ENCODE results near the gene HNF4A. TPM values are rescaled to one million over a fixed set of nuclear protein-coding genes. Genes with fewer than 3 reads are reported as not detected.
A peak's percentile ranks its signal among the peaks of the same experiment; 100 is the strongest.

Gene HNF4A
- total and polyA plus RNA-seq, 2 of the 13 experiments (the other 11 are each of a cell fraction or from before 2014, with no cell fraction given), result 80.9 to 169 TPM

DNA sequence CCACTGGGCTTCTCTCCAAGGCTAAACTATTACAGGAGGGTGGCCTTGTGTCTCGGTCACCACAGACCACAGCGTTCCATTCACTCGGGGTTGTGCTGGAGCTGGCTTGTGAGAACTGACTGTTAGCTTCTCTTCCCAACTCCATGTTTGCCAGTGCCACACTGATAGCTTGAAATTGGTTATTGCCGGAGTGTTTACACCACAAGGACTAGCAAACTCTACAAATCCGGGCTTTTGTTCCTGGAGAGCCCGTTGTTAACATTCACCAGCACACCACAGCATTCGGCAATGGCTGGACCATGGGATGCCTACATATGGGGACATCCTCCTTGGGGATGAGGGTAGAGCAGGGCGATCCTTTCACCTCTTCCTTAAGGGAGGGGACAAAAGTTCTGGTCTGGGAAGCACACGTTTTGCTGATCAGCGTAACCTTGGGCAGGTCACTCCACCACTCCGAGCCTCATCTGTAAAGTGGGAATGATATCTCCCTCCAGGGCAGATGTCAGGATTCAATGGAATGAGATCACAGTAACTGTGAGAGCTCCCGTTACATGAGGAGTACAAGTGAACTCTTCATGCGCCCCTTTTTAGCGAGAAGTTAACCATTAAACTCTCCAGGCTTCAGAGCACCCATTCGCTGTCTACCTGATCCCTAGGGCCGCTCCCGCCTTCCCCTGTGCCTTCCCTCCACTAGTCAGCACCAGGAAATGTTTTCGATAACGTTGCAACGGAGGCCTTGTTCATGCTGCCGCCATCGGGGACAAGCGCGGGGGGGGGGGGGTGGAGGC lies 78.4 kb downstream of the HNF4A start:
- in situ Hi-C loops (cut with HindIII; ENCODE audit: extremely low pct_ligation_motif_present, low pct_unique_long_range_greater_than_20kb) (no loop called here), intact Hi-C loops (cut with micrococcal nuclease; ENCODE audit: unreplicated experiment) (loop anchor here (2.0 kb wide), 3 partner anchors 23 to 39 kb away; no protein-coding TSS in a partner anchor)
- 12% methylated on average over 24 of the region's 24 CpGs for WGBS (ENCODE audit: low lambda C conversion rate)
- no peaks in the 10 kb centered on the region for H3K79me2 ChIP-seq (ENCODE audit: insufficient read depth, low read length)
- POLR2A ChIA-PET, result interaction anchor here (0.6 to 4.9 kb wide), 24 partner anchors 9 to 224 kb away, joined by 3 to 107 read pairs (median 6); partner anchors contain the start of genes FITM2, HNF4A, OSER1 and SERINC3
- H3K9me3 ChIP-seq (ENCODE audit: low read length), result no peaks in the 10 kb centered on the region
- peak; percentile 99 for DNase-seq (ENCODE audit: low spot score)
- FAIRE-seq, result peak; percentile 96
- H3K4me3 ChIP-seq (replicated peaks in 1 of 3; ENCODE audit: insufficient read depth in 1 of 3, low read depth in 2 of 3, low read length in 3 of 3), result peak overlapping the region; percentile 31 to 60 (median 33)
- peak overlapping the region; percentile 63 for H3K9ac ChIP-seq (ENCODE audit: insufficient read depth, low read depth, low read length)
- peaks cover 90% of the 10 kb centered on the region for H3K4me1 ChIP-seq (ENCODE audit: insufficient read depth, low read length)
- H3K4me2 ChIP-seq (ENCODE audit: low read depth, low read length), result peak overlapping the region; percentile 87
- H3K36me3 ChIP-seq (replicated peaks in 1 of 2; ENCODE audit: control insufficient read depth in 1 of 2, insufficient read depth in 2 of 2, low read length in 2 of 2), result peaks cover 14 to 17% of the 10 kb centered on the region in 2 experiments
- H2AFZ ChIP-seq (ENCODE audit: low read length), result no peak overlapping the region
- peak overlapping the region; percentile 79 for H3K27ac ChIP-seq (ENCODE audit: extremely low read length, insufficient read depth, low read length)
- CTCF ChIA-PET (ENCODE audit: low intra/inter-chr PET ratio, low total read pairs), result no interaction called here
- H3K27me3 ChIP-seq (ENCODE audit: control insufficient read depth in 1 of 2, insufficient read depth in 2 of 2, low read length in 2 of 2), result no peaks in the 10 kb centered on the region
- BruUV-seq (replicated peaks), result TSS peak; percentile 99
- no peaks in the 10 kb centered on the region for H4K20me1 ChIP-seq (ENCODE audit: insufficient read depth, low read length)
- ATAC-seq, result peak; percentile 91
- TF ChIP-seq, protein P1, sequence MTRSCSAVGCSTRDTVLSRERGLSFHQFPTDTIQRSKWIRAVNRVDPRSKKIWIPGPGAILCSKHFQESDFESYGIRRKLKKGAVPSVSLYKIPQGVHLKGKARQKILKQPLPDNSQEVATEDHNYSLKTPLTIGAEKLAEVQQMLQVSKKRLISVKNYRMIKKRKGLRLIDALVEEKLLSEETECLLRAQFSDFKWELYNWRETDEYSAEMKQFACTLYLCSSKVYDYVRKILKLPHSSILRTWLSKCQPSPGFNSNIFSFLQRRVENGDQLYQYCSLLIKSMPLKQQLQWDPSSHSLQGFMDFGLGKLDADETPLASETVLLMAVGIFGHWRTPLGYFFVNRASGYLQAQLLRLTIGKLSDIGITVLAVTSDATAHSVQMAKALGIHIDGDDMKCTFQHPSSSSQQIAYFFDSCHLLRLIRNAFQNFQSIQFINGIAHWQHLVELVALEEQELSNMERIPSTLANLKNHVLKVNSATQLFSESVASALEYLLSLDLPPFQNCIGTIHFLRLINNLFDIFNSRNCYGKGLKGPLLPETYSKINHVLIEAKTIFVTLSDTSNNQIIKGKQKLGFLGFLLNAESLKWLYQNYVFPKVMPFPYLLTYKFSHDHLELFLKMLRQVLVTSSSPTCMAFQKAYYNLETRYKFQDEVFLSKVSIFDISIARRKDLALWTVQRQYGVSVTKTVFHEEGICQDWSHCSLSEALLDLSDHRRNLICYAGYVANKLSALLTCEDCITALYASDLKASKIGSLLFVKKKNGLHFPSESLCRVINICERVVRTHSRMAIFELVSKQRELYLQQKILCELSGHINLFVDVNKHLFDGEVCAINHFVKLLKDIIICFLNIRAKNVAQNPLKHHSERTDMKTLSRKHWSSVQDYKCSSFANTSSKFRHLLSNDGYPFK (CRISPR knock-in tag; IDR thresholded peaks at IDR 0.05; ENCODE audit: borderline replicate concordance), result peak; percentile 62; the same call in 1 of the 2 replicates
- TF ChIP-seq IKZF1 (IDR thresholded peaks at IDR 0.05) (no peak), GZF1 (CRISPR knock-in tag; IDR thresholded peaks at IDR 0.05) (no peak; the same call in 1 of the 2 replicates), ZNF644 (CRISPR knock-in tag; IDR thresholded peaks at IDR 0.05; ENCODE audit: low read depth) (peak; percentile 66; the same call in 1 of the 2 replicates), ZNF12 (CRISPR knock-in tag; IDR thresholded peaks at IDR 0.05) (no peak), ZFP37 (CRISPR knock-in tag; IDR thresholded peaks at IDR 0.05; ENCODE audit: borderline replicate concordance) (no peak), RBM39 (IDR thresholded peaks at IDR 0.05; ENCODE audit: low read depth, low read length, poor library complexity, severe bottlenecking) (no peak), ETV5 (CRISPR knock-in tag; IDR thresholded peaks at IDR 0.05; ENCODE audit: borderline replicate concordance) (no peak; the same call in 1 of the 2 replicates), ARNT (IDR thresholded peaks at IDR 0.05) (no peak), PCBP1 (IDR thresholded peaks at IDR 0.05; ENCODE audit: borderline replicate concordance, low read depth, low read length) (no peak), DR1 (CRISPR knock-in tag; IDR thresholded peaks at IDR 0.05) (no peak)
- TF ChIP-seq, protein P2, sequence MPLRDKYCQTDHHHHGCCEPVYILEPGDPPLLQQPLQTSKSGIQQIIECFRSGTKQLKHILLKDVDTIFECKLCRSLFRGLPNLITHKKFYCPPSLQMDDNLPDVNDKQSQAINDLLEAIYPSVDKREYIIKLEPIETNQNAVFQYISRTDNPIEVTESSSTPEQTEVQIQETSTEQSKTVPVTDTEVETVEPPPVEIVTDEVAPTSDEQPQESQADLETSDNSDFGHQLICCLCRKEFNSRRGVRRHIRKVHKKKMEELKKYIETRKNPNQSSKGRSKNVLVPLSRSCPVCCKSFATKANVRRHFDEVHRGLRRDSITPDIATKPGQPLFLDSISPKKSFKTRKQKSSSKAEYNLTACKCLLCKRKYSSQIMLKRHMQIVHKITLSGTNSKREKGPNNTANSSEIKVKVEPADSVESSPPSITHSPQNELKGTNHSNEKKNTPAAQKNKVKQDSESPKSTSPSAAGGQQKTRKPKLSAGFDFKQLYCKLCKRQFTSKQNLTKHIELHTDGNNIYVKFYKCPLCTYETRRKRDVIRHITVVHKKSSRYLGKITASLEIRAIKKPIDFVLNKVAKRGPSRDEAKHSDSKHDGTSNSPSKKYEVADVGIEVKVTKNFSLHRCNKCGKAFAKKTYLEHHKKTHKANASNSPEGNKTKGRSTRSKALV (CRISPR knock-in tag; IDR thresholded peaks at IDR 0.05), result 0 out of 2 replicates have a peak, but pooled peaks have one; percentile 50
- TF ChIP-seq, protein P3, sequence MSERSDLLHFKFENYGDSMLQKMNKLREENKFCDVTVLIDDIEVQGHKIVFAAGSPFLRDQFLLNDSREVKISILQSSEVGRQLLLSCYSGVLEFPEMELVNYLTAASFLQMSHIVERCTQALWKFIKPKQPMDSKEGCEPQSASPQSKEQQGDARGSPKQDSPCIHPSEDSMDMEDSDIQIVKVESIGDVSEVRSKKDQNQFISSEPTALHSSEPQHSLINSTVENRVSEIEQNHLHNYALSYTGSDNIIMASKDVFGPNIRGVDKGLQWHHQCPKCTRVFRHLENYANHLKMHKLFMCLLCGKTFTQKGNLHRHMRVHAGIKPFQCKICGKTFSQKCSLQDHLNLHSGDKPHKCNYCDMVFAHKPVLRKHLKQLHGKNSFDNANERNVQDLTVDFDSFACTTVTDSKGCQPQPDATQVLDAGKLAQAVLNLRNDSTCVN (CRISPR knock-in tag; IDR thresholded peaks at IDR 0.05; ENCODE audit: borderline replicate concordance), result no peak
- TF ChIP-seq, protein P4, sequence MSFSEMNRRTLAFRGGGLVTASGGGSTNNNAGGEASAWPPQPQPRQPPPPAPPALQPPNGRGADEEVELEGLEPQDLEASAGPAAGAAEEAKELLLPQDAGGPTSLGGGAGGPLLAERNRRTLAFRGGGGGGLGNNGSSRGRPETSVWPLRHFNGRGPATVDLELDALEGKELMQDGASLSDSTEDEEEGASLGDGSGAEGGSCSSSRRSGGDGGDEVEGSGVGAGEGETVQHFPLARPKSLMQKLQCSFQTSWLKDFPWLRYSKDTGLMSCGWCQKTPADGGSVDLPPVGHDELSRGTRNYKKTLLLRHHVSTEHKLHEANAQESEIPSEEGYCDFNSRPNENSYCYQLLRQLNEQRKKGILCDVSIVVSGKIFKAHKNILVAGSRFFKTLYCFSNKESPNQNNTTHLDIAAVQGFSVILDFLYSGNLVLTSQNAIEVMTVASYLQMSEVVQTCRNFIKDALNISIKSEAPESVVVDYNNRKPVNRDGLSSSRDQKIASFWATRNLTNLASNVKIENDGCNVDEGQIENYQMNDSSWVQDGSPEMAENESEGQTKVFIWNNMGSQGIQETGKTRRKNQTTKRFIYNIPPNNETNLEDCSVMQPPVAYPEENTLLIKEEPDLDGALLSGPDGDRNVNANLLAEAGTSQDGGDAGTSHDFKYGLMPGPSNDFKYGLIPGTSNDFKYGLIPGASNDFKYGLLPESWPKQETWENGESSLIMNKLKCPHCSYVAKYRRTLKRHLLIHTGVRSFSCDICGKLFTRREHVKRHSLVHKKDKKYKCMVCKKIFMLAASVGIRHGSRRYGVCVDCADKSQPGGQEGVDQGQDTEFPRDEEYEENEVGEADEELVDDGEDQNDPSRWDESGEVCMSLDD (CRISPR knock-in tag; IDR thresholded peaks at IDR 0.05; ENCODE audit: borderline replicate concordance), result no peak
